Lung (tissue), 12 donors: ENCODE data around the gene DIS3L2. TPM values are rescaled to one million over a fixed set of nuclear protein-coding genes. Genes with fewer than 3 reads are reported as not detected.
A peak's percentile ranks its signal among the peaks of the same experiment; 100 is the strongest.

Source experiments
- ATAC-seq: fragments of 200-7000 bp; cut with Tn5 transposase; one replicate; pipeline ENCODE4 v1.9.1; 2020; ENCODE audit warnings: moderate number of reproducible peaks; ENCODE audit not compliant: insufficient read depth, low FRiP score
- DNase-seq, 3 donors: peaks; one replicate each; pipeline ENCODE4 v3.0.0-alpha.2; 2013 to 2017
- H3K27ac ChIP-seq, 2 donors: one replicate each; pipeline ENCODE4 v1.5.1; 2013; ENCODE audit warnings: mild to moderate bottlenecking in 2 of 2, moderate library complexity in 2 of 2, control low read depth in 1 of 2, inconsistent platforms in 1 of 2, low read depth in 1 of 2, low read length in 1 of 2
- H3K27me3 ChIP-seq, 3 donors: one replicate each; pipeline ENCODE4 v1.5.1; 2013; ENCODE audit warnings: low read length in 2 of 3; ENCODE audit not compliant: control insufficient read depth in 3 of 3, insufficient read depth in 3 of 3
- H3K36me3 ChIP-seq, 4 donors: one replicate each; pipeline ENCODE4 v1.5.1; 2013; ENCODE audit warnings: low read length in 4 of 4, mild to moderate bottlenecking in 1 of 4, moderate library complexity in 1 of 4; ENCODE audit not compliant: control insufficient read depth in 4 of 4, insufficient read depth in 4 of 4
- H3K4me1 ChIP-seq, 5 donors: one replicate each; pipeline ENCODE4 v1.5.1; 2013; ENCODE audit warnings: low read length in 5 of 5, mild to moderate bottlenecking in 2 of 5, moderate library complexity in 1 of 5; ENCODE audit not compliant: control insufficient read depth in 5 of 5, insufficient read depth in 5 of 5
- H3K4me3 ChIP-seq: one replicate; pipeline ENCODE4 v1.5.1; 2013; ENCODE audit warnings: mild to moderate bottlenecking, control low read depth, moderate library complexity
- H3K9ac ChIP-seq, 2 donors: one replicate each; pipeline ENCODE4 v1.5.1; 2013; ENCODE audit warnings: low read length in 2 of 2, control low read depth in 1 of 2; ENCODE audit not compliant: insufficient read depth in 1 of 2
- H3K9me3 ChIP-seq, 4 donors: one replicate each; pipeline ENCODE4 v1.5.1; 2013; ENCODE audit warnings: low read length in 3 of 4, mild to moderate bottlenecking in 1 of 4, moderate library complexity in 1 of 4; ENCODE audit not compliant: control insufficient read depth in 4 of 4, insufficient read depth in 3 of 4
- WGBS, 2 donors: extraction: QIAGEN DNeasy Blood & Tissue Kit; methylation state at CpG; one replicate each; pipeline ENCODE4 v1.1.7; 2013; 5-methylcytosine and 5-hydroxymethylcytosine counted together
- polyA plus RNA-seq, 2 donors: library from polyadenylated mRNA; stranded (reverse); fragments of 200-250 nt; gene quantifications; one replicate each; pipeline ENCODE4 v1.2.1, GENCODE V29; 2013
- total RNA-seq, 2 donors: library from RNA; depleted of rRNA in 1 of 2; stranded (reverse); fragments of >200 nt in 1 of 2; gene quantifications; one replicate each; pipeline ENCODE4 v1.2.1, GENCODE V29; 2014 to 2021
- TF ChIP-seq, protein P1 (sequence below): IDR thresholded peaks from 2 replicates; pipeline ENCODE4 v1.5.1; 2012; ENCODE audit warnings: mild to moderate bottlenecking; ENCODE audit errors: control extremely low read depth, extremely low read depth
- donor health status: control.
- donor health status: control.
- donor health status: Bipolar disorder and iron deficiency.
- donor health status: healthy.
- donor health status: DM: yes; HTN: yes; CAD: no.

DIS3L2 gene
- total and polyA plus RNA-seq, 4 donors: 12.7 to 41.0 (median 31.1) TPM

DNA sequence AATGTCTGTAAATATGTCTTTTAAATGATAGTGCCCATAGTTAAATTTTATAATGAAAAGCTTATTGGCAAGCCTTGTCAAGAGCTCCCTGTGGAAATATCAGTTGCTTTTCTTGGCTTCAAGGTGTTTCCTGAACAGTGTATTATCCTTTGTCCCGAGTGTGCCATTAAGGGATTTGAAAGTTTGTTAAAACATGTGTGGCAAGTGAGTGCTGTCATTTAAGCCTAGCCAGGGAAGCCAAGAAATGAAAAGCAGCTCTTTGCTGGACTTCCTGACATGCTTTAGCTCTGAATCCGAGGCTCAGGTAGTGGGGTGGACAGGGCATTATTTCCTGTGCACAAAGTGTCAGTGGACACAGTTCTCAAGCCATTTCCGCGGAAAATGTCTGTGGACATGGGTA is 111.5 kb downstream of the DIS3L2 start:
- Histone ChIP-seq H3K36me3 (no peaks in the 10 kb centered on the region), H3K9me3 (no peaks in the 10 kb centered on the region), H3K9ac (no peak overlapping the region), H3K4me3 (no peak overlapping the region), H3K27me3 (no peaks in the 10 kb centered on the region), H3K4me1 (peaks cover 0 to 8% (median 2%) of the 10 kb centered on the region in 5 donors), H3K27ac (no peak overlapping the region)
- TF ChIP-seq, protein P1, sequence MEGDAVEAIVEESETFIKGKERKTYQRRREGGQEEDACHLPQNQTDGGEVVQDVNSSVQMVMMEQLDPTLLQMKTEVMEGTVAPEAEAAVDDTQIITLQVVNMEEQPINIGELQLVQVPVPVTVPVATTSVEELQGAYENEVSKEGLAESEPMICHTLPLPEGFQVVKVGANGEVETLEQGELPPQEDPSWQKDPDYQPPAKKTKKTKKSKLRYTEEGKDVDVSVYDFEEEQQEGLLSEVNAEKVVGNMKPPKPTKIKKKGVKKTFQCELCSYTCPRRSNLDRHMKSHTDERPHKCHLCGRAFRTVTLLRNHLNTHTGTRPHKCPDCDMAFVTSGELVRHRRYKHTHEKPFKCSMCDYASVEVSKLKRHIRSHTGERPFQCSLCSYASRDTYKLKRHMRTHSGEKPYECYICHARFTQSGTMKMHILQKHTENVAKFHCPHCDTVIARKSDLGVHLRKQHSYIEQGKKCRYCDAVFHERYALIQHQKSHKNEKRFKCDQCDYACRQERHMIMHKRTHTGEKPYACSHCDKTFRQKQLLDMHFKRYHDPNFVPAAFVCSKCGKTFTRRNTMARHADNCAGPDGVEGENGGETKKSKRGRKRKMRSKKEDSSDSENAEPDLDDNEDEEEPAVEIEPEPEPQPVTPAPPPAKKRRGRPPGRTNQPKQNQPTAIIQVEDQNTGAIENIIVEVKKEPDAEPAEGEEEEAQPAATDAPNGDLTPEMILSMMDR: no peak
- DNase-seq (peak in 2 of 3 donors; percentile 11 to 16), ATAC-seq (no peak)
- WGBS, 2 donors: 70 to 85% methylated on average over 4 of the region's 4 CpGs

DNA sequence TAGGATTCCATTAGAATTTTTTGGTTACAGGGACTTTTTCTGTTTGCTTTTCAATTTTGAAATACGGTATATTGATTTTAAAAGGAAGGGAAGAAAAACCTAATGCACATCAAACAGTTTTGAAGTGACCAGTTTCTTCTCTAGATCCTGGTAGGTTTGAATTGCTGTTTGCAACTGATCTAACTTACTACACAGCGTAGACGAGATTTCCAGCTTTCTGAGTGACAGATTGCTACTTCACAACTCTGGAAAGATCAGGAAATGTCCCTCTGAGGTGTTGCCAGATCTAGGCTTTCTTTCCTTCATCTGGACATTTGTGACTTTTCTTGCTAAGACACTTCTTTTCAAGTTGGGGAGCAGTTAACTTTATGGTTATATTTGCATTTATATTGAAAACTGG is 112.2 kb downstream of the DIS3L2 start:
- Histone ChIP-seq H3K36me3 (no peaks in the 10 kb centered on the region), H3K4me1 (peaks cover 0 to 8% (median 2%) of the 10 kb centered on the region in 5 donors), H3K9ac (no peak overlapping the region), H3K4me3 (no peak overlapping the region), H3K27me3 (no peaks in the 10 kb centered on the region), H3K27ac (no peak overlapping the region), H3K9me3 (no peaks in the 10 kb centered on the region)
- 75 to 77% methylated on average over 3 of the region's 3 CpGs for WGBS, 2 donors
- DNase-seq (no peak), ATAC-seq (no peak)
- TF ChIP-seq, protein P1: no peak

DNA sequence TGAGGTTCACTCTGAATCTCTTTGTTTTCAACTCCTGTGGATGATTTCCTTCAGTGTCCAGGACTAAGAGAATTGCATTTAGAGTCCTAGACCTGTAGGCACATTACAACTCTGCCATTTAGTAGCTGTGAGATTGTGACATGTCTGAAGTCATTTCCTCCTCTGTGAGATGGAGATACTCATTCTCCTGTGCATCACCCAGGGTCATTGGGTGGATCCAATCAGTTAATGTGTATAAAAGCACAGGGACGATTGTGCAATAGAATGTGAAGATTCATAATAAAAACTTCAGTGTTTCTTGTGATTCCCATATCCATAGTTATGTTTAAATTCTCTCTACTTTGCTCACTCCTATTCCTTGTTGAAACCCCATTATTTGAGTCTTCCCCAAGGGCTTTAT is 113.6 kb downstream of the DIS3L2 start:
- Histone ChIP-seq H3K9me3 (no peaks in the 10 kb centered on the region), H3K4me1 (peaks cover 0 to 4% (median 0%) of the 10 kb centered on the region in 5 donors), H3K36me3 (no peaks in the 10 kb centered on the region), H3K27ac (no peak overlapping the region), H3K27me3 (no peaks in the 10 kb centered on the region), H3K4me3 (no peak overlapping the region), H3K9ac (no peak overlapping the region)
- ATAC-seq: no peak
- WGBS, 2 donors: 79 to 87% methylated on average over 1 of the region's 1 CpG
- TF ChIP-seq, protein P1: no peak
- no peak for DNase-seq

DNA sequence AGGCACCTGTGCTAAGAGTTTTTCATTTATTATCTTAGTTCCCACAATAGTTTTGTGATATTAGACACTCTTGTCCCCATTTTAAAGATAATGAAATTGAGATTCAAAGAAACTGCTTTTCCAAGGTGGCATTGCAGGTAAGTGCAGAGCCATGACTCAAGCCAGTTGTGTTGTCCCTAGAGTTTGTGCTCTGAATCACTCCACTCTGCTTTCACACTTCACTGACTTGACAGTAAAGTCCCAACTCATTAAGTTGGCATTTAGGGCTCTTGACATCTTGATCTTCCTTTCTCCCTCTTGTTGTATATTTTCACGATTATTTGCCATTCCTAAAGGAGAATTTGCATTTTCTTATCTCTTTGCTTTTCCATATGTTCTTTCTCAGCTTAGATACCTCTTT is 114.3 kb downstream of the DIS3L2 start:
- DNase-seq (no peak), ATAC-seq (no peak)
- no peak overlapping the region for H3K27ac ChIP-seq
- H3K9ac ChIP-seq: no peak overlapping the region
- 81 to 95% methylated on average over 1 of the region's 1 CpG for WGBS, 2 donors
- no peaks in the 10 kb centered on the region for H3K9me3 ChIP-seq
- H3K27me3 ChIP-seq: no peaks in the 10 kb centered on the region
- TF ChIP-seq, protein P1: no peak
- H3K4me1 ChIP-seq: peaks cover 0 to 4% (median 0%) of the 10 kb centered on the region in 5 donors
- no peaks in the 10 kb centered on the region for H3K36me3 ChIP-seq
- no peak overlapping the region for H3K4me3 ChIP-seq
